ENCODE measurements around the gene SPAG4.

The SPAG4 gene

GRCh38 chr20:35625584-35626385 is 10.2 kb downstream of the SPAG4 start:
- DNase-seq = no peak

GRCh38 chr20:35626386-35627001 is 10.9 kb downstream of the SPAG4 start:
- DNase-seq = no peak

- DNase-seq = no peak
These were observed 11.5 kb downstream of the SPAG4 start for GRCh38 chr20:35627121-35627520.

GRCh38 chr20:35629427-35630145 is 14.0 kb downstream of the SPAG4 start:
- DNase-seq = no peak

GRCh38 chr20:35630636-35631035 is 15.0 kb downstream of the SPAG4 start:
- no peak for DNase-seq

- no peak for DNase-seq
These were observed 17.0 kb downstream of the SPAG4 start for GRCh38 chr20:35632539-35633115.

GRCh38 chr20:35635652-35636051 is 20.0 kb downstream of the SPAG4 start:
- DNase-seq = no peak

GRCh38 chr20:35636095-35636494 is 20.5 kb downstream of the SPAG4 start:
- DNase-seq = no peak

- no peak for DNase-seq
These were observed 21.6 kb downstream of the SPAG4 start for GRCh38 chr20:35637276-35637675.

- DNase-seq = no peak
These were observed 23.1 kb downstream of the SPAG4 start for GRCh38 chr20:35638751-35639150.

- DNase-seq = no peak
These were observed 25.1 kb downstream of the SPAG4 start for GRCh38 chr20:35640724-35641123.

GRCh38 chr20:35641743-35642142 is 26.1 kb downstream of the SPAG4 start:
- no peak for DNase-seq

- no peak for DNase-seq
These were observed 27.4 kb downstream of the SPAG4 start for GRCh38 chr20:35643045-35643444.

GRCh38 chr20:35644806-35645205 is 29.2 kb downstream of the SPAG4 start:
- no peak for DNase-seq

- no peak for DNase-seq
These were observed 33.2 kb downstream of the SPAG4 start for GRCh38 chr20:35648836-35649235.

- DNase-seq = no peak
These were observed 35.0 kb downstream of the SPAG4 start for GRCh38 chr20:35650632-35651031.

GRCh38 chr20:35651958-35652357 is 36.3 kb downstream of the SPAG4 start:
- no peak for DNase-seq

GRCh38 chr20:35652641-35653429 is 37.2 kb downstream of the SPAG4 start:
- no peak for DNase-seq

GRCh38 chr20:35653430-35653734 is 37.8 kb downstream of the SPAG4 start:
- DNase-seq = no peak

- DNase-seq = no peak
These were observed 38.3 kb downstream of the SPAG4 start for GRCh38 chr20:35653893-35654292.

- DNase-seq = no peak
These were observed 38.8 kb downstream of the SPAG4 start for GRCh38 chr20:35654415-35654814.

- no peak for DNase-seq
These were observed 41.6 kb downstream of the SPAG4 start for GRCh38 chr20:35657271-35657670.

All from CD4-positive, alpha-beta T cell treated with Interferon gamma for 1 hour (primary cell).